Activated CD4-positive, alpha-beta T cell treated with anti-CD3 and anti-CD28 coated beads for 48 hours (primary cell): ENCODE data around the gene KLF15.

Experiments used
- DNase-seq: peaks from one replicate; pipeline ENCODE4 v3.0.0-alpha.2; 2020

Gene KLF15

DNA sequence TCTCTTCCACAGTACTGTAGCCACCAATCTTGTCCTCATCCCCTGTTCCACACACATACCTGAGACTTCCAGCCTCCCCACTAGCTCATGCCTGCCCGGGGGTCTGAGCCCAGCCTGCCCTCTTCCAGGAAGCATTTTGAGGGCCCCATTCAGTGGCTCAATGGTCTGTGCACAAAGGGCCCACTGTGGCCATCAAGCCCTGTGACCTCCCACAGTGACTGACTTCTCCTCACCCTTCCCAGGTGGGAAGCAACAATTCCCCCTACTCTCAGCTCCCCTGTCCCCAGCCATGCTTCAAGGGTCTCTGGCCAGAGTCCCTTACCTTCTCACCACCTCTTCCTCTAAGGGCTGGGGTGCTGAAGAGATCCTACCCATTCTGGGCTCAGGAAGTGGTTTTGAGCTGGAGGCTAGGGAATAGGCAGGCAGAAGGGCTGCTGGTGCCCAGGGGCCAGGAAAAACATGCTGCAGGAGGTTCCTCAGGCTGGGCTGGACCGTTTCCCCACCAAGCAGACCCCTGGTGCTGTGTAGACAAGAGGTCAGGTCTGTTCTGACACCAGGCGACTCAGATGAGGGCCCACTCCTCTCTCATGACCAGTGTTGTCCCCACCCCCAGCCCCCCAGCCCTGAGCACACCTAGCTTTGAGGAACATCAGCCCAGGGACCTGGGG lies 3.0 kb upstream of the KLF15 start:
- no peak for DNase-seq

- no peak for DNase-seq
These were observed 1.6 kb upstream of the KLF15 start for GRCh38 chr3:126358816-126359181.

DNA sequence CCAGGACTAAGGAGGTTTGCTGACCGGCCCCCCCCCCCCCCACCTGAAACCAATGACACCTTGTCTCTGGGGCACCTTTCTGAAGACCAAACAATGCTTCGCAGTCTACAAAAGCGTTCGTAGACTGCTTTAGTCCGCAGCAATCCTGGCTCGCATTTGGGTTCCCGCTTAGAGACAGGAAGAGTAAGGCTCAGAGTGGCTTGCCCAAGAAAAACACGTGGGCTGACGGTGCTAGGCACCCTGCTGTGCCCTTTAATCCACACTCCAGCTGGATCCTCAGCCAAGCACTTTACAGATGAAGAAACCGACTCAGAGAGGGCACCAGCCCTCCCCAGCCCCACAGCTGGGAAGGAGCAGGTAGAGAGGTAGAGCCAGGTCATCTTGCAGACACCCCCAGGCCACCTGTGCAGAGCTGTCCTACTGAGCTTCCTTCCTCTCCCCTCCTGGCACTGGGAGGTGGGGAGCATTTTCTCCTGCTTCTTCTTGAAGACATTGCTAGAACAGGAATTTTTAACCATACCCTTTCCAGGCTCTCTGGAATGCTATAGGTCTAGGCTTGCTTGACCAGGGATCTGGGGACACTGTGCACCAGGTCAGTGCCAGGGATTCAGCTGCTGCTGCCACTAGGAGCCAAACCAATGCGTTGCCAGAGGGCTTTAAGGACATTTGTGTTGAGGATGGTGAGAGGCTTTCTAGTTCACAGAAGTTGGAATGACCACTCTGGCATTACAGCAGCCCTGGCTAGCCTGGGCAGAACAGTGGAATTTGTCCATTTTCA lies 1.0 kb upstream of the KLF15 start:
- DNase-seq, result no peak

DNA sequence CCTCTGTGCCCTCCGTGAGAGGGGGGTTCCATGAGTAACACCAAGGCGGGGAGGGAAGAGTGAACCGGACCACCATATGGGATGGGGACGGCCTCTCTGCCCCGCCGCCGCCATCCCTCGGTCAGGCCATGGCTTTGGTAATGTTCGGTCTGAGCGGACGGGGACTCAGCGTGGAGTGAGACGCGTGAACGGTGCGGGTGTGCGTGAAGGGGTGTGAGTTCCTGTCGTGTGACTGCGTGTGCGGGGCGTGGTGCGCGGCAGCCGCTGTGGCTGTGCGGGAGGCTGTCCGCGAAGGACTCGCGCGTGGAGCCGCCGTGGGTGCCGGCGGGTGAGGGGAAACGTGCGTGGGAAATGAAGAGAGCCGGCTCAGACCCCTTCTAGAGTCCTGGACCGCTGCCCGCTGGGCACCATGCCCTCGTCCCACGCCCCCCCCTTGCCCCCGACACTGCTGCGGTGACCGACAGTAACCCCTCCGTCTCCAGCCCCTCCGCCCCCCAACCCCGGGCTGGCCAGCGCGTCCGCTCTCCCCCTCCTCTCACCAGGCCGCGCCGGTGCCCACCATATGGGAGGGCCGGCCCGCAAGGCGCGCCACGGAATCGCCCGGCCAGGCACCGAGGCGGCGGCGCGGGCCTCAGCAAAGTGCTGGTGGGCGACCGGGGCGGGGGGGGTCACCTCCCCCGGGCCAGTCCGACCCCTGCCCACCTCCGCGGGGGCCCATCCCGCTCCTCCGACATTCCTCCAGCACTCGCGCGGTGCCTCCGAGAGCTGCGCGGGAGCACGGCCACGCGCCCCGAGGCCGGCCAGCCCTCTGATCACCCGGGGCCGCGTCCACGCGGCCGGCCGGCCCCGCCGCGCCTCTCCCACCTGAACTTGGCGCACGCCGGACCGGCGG lies 589 bp downstream of the KLF15 start:
- DNase-seq, result no peak

GRCh38 chr3:126355777-126356372 lies 1.3 kb downstream of the KLF15 start:
- no peak for DNase-seq

- DNase-seq, result no peak
These were observed 2.0 kb downstream of the KLF15 start for GRCh38 chr3:126355251-126355650.

DNA sequence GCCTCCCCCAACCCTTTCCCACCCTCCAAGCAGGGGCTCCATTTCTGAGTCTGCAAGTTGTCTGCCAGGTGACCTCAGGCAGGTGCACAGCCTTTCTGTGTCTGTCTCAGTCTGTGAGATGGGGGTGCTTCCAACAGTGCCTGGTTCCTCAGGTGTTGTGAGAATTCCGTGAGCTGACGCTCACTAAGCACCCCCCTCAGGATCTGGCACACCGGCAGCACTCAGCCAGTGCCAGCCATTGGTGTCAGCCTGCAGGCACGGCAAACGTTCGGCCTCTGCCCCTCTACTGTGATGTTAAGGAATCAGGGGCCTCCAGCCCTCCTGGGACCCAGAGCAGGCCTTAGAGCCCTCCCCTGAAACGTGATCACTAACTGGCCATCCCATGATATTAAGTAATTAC lies 2.4 kb downstream of the KLF15 start:
- no peak for DNase-seq

GRCh38 chr3:126353694-126354321 lies 3.4 kb downstream of the KLF15 start:
- DNase-seq, result no peak

DNA sequence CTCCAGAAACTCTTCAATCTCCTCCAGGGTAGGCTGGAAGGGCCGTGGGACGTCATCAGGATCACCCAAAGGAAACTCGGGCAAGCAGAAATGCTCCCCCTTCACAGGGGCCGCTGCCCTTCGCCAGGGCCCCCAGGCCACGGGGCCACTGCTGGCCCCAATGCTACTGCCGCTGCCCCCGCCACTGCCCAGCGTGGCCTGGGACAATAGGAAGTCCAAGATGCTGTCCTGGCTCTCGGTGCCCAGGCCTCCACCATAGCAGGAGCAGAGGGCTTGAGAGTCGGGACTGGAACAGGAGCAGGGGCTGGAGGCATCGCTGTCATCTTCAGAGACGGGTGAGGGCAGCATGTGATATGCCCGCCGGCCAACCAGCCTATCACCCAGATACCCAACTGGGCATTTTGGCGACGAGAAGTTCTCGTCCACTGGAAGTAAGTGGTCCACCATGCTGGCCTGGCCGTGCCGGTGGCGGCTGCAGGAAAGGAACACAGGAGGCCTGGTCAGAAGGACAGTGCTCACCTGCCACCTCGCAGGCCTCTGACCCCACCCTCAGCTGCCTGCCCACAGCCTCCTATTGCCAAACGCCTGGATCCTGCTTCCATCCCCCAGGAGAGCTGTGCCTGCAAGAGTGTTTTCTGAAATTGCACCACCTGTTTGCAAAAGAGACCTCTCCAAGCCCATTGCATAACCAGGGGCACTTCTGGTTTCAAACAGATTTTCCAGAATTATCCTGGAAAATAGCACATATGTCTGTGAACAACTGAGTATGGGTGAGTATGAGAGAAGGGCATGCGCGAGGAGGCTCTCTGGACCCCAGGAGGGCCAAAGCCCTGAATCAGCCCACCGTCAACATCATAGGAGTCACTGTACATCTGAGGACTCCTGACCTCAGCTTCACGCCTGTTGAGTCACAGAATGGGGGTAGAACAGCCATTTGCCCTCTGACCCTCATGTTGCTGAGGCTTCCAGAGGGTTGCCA lies 4.4 kb downstream of the KLF15 start:
- no peak for DNase-seq

GRCh38 chr3:126351771-126352475 lies 5.3 kb downstream of the KLF15 start:
- DNase-seq, result no peak

DNA sequence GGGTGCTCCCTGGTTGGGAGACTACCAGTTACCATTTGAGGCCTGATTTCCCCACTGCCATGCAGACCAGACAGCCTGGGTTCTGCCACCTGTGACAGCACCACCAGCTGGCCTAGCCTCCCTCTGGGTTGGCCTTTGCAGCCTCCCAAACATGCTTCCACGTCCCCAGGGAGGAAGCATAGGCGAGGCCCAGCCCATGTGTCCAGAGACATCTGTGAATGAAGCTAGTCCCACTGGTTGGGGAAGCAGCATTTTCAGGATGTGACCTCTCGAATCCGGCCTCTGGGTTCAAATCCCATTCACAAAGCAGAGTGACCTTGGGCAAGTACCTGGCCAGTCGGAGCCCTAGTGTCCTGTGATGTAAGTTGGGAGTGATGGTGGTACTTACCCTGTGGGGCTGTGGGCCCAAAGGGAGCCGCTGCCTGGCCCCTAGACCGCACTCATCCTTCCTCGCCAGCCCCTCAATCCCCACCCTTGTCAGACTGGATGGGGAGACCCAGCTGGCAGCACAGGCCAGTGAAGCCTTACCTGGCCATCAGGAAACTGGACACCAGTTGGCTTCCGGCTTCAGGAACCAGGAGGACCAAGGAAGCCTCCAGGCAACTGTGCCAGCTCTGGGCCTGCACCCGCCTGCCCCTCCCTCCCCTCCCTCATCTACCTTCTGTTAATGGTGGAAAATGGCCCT lies 6.0 kb downstream of the KLF15 start:
- DNase-seq, result no peak

- no peak for DNase-seq
These were observed 6.6 kb downstream of the KLF15 start for GRCh38 chr3:126350502-126351085.

GRCh38 chr3:126349611-126350501 lies 7.4 kb downstream of the KLF15 start:
- no peak for DNase-seq

DNA sequence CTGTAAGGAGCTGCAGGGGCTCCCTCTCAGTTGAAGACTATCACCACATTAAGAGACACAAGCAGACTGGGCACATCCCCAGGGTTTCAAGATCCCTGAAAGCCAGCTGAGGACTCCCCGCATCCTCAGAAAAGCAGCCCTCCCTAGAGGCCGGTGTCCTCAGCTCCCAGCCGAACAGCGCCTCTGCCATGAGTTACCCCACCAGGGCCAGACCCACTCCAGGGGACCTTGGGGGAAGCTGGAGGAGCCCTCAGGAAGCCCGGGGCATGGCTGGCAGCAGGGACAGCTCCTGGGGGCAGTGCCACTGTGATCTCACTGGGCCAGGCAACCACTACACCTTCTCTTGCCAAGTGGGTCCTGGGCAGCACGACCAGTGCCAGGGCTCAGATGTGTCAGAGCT lies 8.1 kb downstream of the KLF15 start:
- no peak for DNase-seq

- DNase-seq, result no peak
These were observed 8.8 kb downstream of the KLF15 start for GRCh38 chr3:126348308-126348920.

DNA sequence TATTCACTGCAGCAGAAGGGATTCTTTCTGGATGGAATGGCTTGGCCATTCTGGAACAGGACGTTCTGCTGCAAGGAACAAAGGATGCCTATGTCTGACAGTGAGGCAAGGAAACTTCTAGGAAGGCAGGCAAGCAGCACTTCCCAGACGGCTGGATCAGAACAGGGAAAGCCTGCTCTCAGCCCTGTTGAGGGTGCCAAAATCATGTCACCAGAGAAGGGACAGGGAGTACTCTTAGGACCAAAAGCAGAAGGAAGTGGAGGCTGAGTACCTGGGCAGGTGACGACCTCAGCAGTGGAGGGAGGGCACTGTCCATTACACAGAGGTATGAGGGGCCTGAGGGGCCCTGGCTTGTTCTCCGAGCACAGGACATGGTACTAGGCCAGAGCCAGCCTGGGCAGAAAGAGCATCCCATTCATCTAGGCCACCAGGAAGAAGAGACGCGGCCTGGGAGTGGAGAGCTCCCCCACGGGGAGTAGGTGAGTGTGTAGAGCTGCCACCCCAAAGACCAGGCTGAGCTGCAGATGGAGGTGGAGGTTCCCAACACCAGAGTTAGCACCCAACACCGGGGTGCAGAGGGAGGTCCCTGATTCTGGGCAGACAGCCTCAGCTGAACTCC lies 9.6 kb downstream of the KLF15 start:
- DNase-seq, result no peak

DNA sequence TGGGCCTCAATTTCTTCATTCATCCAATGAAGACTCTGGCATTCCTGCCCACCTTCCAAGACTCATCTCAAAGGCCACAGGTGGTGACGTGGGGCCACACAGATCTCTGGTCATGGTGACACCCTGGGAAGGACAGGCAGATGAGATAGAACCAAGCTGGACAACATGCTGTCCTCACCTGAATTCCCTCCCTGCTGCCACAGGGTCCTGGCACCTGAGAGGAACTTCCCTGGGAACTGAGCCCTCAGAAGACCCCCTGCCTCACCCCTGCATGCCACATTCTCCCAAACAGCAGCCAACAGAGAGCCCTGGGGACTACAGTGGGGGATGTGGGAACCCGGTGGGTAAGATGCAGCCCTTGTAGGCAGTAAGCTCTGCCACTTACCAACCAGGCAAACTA lies 10.7 kb downstream of the KLF15 start:
- DNase-seq, result no peak
